ENCODE measurements around the gene TTF2.

TTF2 gene

GRCh38 chr1:117089996-117090395 lies 29.9 kb downstream of the TTF2 start:
- in situ Hi-C loops (cut with HindIII; ENCODE audit: low sequenced_read_pairs): no loop called here

- in situ Hi-C loops (cut with HindIII; ENCODE audit: low sequenced_read_pairs): no loop called here
Measured at GRCh38 chr1:117092594-117092993, 32.5 kb downstream of the TTF2 start.

GRCh38 chr1:117093091-117093534 lies 33.0 kb downstream of the TTF2 start:
- in situ Hi-C loops (cut with HindIII; ENCODE audit: low sequenced_read_pairs): no loop called here

- in situ Hi-C loops (cut with HindIII; ENCODE audit: low sequenced_read_pairs): no loop called here
Measured at GRCh38 chr1:117093870-117094621, 33.9 kb downstream of the TTF2 start.

- in situ Hi-C loops (cut with HindIII; ENCODE audit: low sequenced_read_pairs): no loop called here
Measured at GRCh38 chr1:117094841-117095604, 34.9 kb downstream of the TTF2 start.

DNA sequence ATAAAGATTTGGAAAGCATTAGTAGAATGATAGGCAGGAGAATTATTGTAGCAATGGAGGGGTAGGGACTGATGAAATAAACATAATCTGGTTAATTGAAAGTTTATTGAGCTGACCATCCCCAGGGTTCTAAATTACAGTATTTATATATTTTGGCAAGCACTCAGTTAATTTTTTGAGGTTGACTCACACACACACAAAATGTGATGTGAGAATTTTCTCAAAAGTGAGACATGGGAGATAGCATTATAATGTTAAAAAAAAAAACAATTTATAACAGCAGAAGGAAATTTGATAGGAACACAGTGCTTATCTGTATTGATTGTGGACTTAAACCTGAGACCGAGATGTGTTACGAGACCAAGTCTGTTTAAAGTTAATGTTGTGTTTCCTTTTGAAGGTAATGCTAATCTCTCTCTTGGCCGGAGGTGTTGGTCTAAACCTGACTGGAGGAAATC lies 36.9 kb downstream of the TTF2 start:
- in situ Hi-C loops (cut with HindIII; ENCODE audit: low sequenced_read_pairs): no loop called here

- in situ Hi-C loops (cut with HindIII; ENCODE audit: low sequenced_read_pairs): no loop called here
Measured at GRCh38 chr1:117097443-117097842, 37.3 kb downstream of the TTF2 start.

DNA sequence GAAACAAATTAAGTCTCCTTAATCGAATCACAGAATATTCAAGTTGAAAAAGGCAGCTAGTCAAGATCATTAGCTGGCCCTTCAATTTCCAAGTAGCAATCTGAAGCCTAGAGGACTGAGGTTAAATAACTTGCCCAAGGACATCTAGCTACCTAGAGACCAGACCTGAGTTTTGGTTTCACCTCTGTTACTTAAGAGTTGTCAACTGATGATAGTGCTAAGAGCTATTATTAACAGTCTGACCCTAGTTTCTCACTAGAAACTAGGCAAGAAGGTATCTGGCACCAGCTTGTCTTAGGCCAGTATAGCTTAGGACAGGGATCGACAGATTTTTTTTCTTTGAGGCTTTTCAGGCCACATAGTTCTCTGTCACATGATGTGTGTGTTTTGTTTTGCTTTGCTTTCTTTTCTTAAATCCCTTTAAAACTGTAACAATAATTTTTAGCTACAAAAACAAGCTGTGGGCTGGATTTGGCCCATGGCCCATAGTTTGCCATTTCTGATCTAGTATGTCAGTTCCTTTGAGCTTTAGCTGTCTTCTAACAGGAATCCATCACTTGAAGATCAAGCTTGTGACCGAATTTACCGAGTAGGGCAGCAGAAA lies 38.3 kb downstream of the TTF2 start:
- in situ Hi-C loops (cut with HindIII; ENCODE audit: low sequenced_read_pairs): no loop called here

DNA sequence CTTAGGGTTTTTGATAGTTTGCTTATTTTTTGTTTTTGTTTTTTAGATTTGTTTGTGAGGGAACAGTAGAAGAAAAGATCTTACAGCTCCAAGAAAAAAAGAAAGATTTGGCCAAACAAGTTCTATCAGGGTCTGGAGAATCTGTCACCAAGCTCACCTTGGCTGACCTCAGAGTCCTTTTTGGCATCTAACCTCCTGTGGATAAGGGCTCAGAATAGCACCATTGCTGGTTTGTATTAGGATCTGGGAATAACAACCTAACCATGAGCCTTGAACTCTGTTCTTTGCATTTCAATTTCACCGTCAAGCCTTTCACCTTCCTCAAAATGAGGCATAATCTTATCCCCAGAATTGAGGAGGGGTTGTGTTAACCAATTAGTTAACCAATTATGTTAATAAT lies 41.2 kb downstream of the TTF2 start:
- in situ Hi-C loops (cut with HindIII; ENCODE audit: low sequenced_read_pairs): loop anchor here (25.0 kb wide), 1 partner anchor 186 kb away; no protein-coding TSS in a partner anchor

GRCh38 chr1:117101858-117102257 lies 41.7 kb downstream of the TTF2 start:
- in situ Hi-C loops (cut with HindIII; ENCODE audit: low sequenced_read_pairs): loop anchor here (25.0 kb wide), 1 partner anchor 185 kb away; no protein-coding TSS in a partner anchor

DNA sequence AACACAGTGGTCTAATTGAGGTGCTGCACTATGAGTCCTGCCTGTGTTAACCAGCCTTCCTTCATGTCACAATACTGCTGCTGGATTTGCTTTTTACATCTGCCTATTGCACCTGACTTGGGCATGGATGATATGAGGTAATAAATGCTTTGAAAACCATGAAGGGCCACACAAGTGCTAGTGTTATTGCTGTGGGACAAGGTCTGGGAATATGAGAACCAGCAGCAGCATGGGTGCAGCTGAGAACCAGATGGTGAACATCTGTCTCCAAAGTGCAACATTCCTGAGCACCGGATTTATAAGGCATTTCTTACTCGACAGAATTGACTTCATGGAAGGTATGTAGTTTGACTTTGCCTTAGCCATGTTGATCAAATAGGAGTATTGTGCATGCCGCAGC lies 44.9 kb downstream of the TTF2 start:
- in situ Hi-C loops (cut with HindIII; ENCODE audit: low sequenced_read_pairs): loop anchor here (25.0 kb wide), 1 partner anchor 182 kb away; no protein-coding TSS in a partner anchor

- in situ Hi-C loops (cut with HindIII; ENCODE audit: low sequenced_read_pairs): loop anchor here (25.0 kb wide), 1 partner anchor 182 kb away; no protein-coding TSS in a partner anchor
Measured at GRCh38 chr1:117105722-117106121, 45.6 kb downstream of the TTF2 start.

DNA sequence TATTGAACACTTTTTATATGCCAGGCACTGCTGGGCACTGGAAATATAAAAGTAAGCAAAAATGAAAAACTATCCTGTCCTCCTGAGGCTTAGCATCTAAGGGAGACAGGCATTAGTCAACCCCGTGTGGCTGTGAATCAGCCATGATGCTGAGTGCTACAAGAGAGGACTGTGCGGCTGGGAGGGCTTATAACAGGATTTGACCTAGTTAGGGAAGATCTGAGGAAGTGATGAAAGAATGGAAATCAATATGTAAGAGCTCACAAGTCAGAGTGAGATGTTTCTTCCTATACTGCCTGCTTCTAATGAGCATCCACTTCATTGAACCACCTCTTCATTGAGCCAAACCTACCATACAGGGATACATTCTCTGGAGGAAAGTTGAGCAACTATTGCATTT lies 46.4 kb downstream of the TTF2 start:
- in situ Hi-C loops (cut with HindIII; ENCODE audit: low sequenced_read_pairs): loop anchor here (25.0 kb wide), 1 partner anchor 181 kb away; no protein-coding TSS in a partner anchor

DNA sequence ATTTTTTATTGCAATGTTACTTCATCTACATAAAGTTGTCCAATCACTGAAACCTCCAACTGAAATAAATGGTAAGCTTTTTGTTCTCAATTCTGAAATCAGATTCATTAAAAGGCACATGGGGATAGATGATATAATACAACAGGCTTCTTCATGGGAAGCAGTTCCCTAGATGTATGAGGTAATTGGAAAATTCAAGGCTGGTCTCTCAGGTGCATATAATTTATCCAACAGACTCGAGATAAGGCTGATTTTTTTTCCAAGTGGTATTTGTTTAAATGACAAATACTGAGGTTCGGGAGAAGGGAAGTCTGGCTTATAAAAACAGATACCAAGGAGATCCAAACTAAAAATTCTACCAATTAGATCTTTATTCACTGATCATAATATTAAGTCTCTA lies 47.2 kb downstream of the TTF2 start:
- in situ Hi-C loops (cut with HindIII; ENCODE audit: low sequenced_read_pairs): loop anchor here (25.0 kb wide), 1 partner anchor 180 kb away; no protein-coding TSS in a partner anchor

DNA sequence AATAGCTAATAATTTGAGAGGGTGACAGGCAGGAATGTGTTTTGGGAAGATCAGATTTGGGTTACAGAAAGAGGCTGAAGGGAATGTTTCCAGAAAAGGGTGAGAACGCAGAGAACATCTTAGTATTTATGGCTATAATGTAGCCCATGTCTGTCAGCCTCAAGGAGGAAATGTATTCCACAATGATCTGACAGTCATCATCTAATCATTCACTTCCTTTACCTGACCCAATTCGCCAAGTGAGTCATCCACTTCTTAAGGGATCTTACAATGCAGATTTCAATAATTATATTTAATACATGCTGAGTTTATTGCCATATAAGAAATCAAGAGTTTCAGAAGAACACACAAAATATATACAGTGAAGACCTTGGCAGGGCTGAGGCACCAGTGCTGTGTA lies 50.6 kb downstream of the TTF2 start:
- in situ Hi-C loops (cut with HindIII; ENCODE audit: low sequenced_read_pairs): loop anchor here (25.0 kb wide), 1 partner anchor 177 kb away; no protein-coding TSS in a partner anchor

DNA sequence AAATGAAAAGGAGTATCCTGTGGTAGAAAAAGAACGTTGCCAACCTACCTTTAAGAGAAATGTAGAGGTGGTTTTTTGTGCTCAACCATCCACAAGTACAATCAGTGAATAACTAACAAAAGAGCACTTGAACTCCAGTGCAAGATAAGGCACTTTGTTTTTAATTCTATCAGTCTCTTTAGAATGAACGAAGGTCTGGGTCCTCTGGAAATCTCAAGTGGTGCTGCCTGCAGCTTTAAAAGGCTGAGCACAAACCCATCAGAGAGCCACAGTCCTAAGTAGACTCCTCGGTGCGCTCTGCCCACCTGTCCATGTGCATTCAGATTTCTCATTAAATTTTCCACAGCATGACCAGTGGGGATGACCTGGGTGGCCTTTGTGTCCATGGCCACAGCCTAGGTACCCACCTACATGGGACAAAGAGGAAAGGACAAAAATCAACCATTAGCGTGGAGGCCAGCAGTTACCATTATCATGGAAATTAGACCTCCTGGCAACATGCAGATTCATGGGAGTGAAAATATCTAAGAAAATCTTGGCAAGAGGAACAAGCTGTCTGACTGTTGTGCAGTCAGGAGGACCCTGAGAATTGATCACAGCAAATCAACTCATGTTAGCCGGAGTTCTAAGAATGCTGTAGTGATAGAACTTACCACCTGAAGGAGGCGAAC lies 52.1 kb downstream of the TTF2 start:
- in situ Hi-C loops (cut with HindIII; ENCODE audit: low sequenced_read_pairs): loop anchor here (25.0 kb wide), 1 partner anchor 175 kb away; no protein-coding TSS in a partner anchor

- in situ Hi-C loops (cut with HindIII; ENCODE audit: low sequenced_read_pairs): loop anchor here (25.0 kb wide), 1 partner anchor 174 kb away; no protein-coding TSS in a partner anchor
Measured at GRCh38 chr1:117113199-117113598, 53.1 kb downstream of the TTF2 start.

DNA sequence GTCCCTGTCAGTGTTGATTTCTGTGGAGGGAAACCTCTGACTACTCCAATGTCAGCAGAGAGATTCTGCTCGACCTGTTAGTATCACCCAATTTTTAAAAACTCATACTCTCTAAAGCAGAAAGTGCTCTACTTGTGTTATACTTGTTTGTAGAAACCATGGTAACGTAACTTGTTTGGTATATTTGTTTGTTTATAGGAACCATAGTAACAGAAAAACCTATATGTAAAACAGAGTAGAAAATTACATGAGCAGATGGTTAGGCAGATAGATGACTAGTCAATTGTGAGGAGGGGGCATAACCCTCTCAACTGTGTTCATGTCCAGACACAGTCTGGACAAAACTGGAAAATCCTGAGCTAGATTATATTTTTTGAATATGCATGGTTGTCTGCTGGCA lies 54.8 kb downstream of the TTF2 start:
- in situ Hi-C loops (cut with HindIII; ENCODE audit: low sequenced_read_pairs): loop anchor here (25.0 kb wide), 1 partner anchor 172 kb away; no protein-coding TSS in a partner anchor

- in situ Hi-C loops (cut with HindIII; ENCODE audit: low sequenced_read_pairs): loop anchor here (25.0 kb wide), 1 partner anchor 171 kb away; no protein-coding TSS in a partner anchor
Measured at GRCh38 chr1:117116090-117116783, 56.1 kb downstream of the TTF2 start.

- in situ Hi-C loops (cut with HindIII; ENCODE audit: low sequenced_read_pairs): loop anchor here (25.0 kb wide), 1 partner anchor 171 kb away; no protein-coding TSS in a partner anchor
Measured at GRCh38 chr1:117116784-117117130, 56.6 kb downstream of the TTF2 start.
